ENCODE data around the gene ANGPTL2. TPM values are rescaled to one million over a fixed set of nuclear protein-coding genes. Genes with fewer than 3 reads are reported as not detected.

ANGPTL2 gene
- total RNA-seq, 1 experiment from 2014 or later: 15.8 TPM

DNA sequence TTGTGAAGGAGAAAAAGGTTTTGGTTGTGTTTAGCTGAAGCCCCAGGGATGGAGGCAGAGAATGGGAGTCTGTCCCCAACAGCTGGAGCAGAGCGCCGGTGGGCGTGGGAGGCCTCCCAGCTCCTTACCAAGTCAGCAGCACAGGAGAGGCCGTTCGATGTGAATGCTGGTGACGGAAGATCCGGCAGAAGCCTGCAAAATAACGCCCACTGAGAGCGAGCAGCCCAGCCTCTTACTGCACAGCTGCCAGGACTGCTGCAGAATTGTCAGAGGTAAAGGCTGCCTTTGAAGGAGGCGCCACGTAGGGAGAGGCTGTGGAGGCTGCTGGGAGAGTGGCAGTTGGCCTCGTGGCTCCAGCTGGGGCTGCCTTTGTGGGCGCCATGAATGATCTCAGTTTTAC is 26.2 kb downstream of the ANGPTL2 start:
- no peak for DNase-seq (ENCODE audit: low read depth)

DNA sequence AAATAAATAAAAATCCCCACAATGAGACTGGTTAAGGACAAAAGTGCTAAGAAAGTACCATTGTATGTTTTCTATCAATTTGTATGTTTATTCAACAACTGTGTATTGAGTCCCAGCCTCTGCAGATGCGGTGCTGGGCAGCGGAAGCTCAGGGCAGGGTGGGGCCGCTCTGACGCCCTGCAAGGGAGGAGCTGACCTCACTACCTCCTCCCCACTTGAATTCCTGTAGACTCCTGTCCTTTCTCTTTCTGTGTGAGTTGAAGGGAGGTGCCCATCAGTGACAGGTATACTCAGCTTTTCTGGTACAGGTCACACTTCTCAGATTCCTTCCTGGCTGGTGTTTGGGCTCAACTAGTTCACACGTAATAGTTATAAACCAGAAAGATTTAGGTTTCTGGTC is 27.0 kb downstream of the ANGPTL2 start:
- no peak for DNase-seq (ENCODE audit: low read depth)

DNA sequence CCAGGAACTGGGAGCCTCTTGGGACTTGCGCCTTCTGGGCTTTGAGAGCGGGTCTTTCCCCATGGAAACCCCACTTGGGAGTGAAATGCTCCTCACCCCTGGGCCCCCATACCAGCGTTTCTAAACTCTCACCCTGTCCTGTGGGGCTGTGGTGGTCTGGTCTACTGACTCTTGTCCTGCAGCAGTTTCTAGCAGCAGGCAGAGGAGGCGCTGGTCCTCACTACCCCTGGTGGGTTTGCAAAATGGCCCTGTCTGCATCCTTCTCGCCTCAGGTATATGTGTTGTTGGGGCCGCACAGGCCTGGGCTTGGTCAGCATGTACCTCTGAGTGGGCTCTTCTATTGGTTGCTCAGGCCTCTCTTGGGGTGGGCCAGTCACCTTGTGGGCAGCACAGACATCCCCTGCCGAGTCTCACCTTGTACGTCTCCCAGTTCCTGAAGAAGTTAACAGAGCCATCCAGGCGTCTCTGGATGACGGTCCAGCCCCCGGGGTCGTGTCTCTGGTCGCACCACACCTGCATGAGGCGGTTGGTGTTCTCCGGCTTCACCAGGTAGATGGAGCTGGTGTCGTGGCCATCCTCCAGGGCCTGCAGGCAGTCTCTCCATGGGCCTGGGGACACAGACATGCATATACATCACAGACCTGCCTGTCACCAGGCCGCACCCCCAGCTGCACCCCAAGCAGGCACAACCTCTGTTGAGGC is 29.0 kb downstream of the ANGPTL2 start:
- DNase-seq (ENCODE audit: low read depth): no peak

DNA sequence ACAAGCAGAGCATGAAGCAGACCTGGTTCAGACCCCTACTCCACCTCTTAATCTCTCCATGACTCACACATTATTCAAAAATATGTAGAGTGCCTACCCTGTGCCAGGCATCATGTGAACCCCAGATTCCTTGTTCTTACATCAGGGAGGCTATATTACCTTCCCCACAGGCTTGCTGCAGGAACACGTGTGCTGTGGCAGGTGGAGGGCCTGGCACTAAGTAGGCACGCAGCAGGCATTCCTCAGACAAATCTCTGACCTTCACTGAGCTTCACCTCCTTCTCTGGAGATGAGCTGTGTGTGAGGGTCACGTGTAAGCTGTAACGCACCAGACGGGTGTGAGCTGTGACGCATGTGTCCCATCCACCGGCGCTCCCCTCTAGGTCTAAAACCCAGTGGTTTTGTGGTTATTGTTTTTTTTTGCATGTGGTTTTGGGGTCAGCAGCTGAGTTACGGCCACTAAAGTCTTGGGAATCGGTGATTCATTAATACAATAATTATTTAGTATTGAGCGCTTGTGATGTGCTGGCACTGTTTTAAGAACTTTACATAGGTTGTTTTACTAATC is 30.3 kb downstream of the ANGPTL2 start:
- no peak for DNase-seq (ENCODE audit: low read depth)

DNA sequence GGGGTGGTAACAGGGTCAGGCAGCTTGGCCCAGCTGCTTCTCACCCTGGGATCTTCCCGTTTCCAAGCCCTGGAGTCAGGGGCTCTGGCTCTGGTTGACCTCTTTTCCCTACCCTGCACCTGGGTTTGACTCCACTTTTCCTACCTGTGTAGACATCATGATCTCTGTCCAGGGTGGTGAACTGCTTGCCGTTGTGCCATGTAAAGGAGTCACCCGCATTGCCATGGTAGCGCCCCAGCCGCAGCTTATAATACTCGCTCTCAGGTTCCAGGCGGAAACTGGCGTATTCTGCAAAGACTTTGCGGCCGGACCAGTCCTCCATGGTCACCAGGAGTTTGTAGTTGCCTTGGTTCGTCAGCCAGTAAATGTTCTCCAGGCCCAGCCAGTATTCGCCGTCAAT is 30.9 kb downstream of the ANGPTL2 start:
- DNase-seq (ENCODE audit: low read depth): no peak

DNA sequence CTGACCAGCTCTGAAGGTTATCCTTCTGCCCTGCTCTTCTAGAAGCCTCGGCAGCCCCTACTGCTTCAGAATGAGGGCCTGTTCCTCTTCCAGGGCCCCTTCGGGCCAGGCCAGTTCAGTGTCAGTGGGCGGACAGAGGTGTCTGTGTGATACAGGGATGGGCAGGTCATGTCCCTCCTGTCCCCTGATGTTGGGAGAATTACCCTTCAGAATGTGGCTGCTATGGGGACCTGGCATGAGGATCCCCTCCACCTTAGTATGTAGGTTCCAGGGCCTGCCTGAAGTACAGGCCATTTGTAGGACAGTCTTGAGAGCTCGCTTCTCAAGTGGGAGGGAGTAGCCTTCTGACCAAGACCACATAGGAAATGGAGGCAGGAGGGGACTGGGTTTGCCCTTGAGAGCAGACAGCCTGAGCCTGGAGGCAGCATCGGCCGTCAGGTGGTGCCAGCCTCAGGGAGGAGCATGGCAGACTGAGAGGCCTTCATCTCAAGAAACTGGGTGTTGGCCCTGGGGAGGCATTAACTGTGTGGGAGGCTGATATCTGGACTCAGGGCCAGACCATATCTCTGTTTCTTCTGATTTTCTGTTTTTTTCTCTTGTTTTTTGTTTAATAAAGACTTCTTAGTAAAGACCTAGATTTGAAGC is 32.0 kb downstream of the ANGPTL2 start:
- DNase-seq (ENCODE audit: low read depth): no peak

DNA sequence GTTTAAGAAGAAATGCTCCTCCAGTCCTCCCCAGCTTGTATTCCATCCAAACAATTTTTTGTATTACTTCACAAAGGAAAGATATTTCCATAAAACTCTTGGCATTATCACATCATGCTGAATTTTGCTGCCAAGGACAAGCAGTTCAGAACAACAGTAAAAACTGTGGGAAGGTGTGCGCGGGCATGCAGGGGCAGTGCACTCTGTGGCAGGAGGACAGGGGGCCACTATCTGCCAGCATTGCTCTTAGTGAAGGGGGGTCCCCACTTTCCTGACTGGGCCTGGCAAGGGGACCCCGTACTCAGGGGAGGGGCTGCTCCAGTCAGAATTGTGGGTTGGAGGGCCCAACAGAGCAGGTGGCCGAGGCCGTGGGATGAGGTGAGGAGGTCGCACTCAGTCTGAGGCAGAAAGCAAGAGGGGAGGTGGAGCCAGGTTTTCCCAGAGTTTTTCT is 32.8 kb downstream of the ANGPTL2 start:
- no peak for DNase-seq (ENCODE audit: low read depth)

DNA sequence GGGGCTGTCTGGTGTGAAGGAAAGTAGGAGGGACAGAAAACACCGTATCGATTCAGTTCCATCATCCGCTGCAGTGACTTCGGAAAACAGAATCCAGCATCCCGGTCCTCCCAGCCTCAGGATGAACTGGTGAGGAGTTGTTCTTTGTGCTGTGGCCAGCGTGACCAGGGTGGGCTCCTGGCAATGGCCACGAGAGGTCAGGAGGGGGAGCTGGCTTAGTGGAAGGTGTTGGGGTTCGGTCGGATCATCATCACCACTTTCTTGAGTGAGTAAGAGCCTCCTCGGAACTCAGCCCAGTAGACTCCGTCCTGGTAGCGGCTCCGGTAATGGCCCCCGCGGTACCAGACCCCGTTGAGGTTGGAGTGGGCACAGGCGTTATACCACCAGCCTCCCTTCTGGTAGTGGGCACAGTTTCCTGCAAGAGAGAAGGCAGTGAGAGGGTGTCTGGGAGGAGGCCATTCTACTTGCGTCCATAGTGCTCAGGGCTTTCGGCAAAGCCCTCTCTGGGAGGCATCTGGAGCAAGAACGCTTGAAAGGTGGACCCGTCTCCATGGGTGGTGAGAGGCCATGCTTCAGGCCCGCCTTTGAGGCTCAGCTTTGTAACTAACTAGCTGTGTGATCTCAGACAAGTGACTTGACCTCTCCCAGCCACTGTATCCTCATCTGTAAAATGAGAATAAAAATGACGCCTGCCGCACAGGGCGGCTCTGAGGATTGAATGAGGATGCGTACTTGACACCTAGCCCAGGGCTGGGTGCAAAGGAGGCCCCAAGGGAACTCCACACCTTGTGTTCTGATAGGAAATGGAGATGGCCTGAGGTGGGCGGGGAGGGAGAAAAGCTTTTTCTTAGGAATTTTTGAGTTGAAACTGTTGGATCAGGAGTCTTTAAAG is 33.5 kb downstream of the ANGPTL2 start:
- no peak for DNase-seq (ENCODE audit: low read depth)

DNA sequence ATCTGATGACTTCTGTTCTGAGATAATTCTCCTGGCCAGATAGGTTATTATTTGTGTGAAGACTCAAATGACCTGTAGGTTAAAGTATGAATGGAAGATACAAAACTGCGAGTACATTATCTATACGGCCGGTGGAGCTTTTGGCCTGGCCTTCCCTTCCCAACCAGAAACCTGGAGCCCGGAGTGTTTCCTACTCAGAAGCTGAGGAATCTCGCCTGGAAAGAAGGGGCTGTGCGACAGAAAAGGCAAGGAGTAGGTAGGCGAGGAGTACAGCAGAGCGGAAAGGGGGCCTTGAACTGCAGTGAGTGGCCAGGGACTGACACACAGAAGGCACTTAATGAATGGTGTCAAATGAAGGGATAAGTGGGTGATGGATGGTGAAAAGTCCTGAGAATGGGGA is 34.6 kb downstream of the ANGPTL2 start:
- DNase-seq (ENCODE audit: low read depth): no peak

DNA sequence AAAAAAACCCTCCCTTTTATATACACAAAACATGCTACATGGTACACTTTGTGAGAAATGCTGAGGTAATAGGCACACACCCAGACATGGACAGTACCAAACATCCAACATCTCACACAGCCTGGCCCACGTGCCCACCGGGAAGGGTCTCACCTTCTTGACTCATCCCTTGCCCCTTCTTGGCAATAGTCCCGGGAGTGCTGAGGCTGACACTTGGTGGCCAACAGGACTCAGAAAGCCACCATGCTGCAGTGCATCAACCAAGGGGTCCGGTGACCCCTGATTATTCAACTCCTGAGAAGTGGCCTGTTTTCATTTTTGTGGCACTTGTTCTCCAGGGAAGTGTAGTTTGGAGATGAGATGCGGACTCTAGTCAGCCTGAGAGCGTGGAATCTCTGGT is 35.0 kb downstream of the ANGPTL2 start:
- DNase-seq (ENCODE audit: low read depth): no peak

DNA sequence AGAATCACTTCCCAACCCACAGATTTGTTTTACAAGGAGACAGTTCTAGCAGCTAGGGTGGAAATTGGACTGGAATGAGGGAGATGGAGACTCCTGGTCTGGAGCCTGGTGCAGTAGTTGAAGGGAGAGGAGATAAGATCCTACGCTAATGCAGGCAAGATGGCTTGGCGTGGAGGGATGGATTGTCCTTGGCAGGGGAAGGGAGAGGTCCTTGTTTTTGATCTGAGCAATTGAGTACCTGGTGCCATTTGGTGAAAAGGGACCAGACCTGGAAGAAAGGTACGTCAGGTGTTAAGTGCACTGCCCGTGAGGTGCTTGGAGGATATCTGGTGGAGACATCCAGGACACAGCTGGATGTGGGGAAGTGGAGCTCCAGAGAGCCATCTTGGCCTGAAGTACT is 35.7 kb downstream of the ANGPTL2 start:
- DNase-seq (ENCODE audit: low read depth): no peak

DNA sequence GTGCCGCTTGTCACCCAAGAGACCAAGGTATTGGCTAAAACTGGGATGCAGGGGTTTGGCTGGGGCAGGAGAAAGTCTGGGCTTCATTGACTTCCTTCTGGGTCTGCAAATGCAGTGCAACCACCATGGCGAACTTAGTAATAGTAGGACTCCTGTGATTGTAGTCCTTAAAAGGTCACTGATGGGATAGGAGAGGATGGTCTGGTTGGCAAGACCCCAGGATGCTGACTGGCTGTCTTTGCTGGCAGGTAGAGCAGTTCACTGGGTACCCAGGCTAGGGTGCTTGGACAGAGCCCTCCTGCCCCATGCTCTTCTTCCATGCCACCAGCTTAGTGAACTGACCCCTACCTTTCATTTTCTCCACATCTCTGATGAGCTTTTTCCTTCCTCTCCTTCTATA is 37.2 kb downstream of the ANGPTL2 start:
- no peak for DNase-seq (ENCODE audit: low read depth)

DNA sequence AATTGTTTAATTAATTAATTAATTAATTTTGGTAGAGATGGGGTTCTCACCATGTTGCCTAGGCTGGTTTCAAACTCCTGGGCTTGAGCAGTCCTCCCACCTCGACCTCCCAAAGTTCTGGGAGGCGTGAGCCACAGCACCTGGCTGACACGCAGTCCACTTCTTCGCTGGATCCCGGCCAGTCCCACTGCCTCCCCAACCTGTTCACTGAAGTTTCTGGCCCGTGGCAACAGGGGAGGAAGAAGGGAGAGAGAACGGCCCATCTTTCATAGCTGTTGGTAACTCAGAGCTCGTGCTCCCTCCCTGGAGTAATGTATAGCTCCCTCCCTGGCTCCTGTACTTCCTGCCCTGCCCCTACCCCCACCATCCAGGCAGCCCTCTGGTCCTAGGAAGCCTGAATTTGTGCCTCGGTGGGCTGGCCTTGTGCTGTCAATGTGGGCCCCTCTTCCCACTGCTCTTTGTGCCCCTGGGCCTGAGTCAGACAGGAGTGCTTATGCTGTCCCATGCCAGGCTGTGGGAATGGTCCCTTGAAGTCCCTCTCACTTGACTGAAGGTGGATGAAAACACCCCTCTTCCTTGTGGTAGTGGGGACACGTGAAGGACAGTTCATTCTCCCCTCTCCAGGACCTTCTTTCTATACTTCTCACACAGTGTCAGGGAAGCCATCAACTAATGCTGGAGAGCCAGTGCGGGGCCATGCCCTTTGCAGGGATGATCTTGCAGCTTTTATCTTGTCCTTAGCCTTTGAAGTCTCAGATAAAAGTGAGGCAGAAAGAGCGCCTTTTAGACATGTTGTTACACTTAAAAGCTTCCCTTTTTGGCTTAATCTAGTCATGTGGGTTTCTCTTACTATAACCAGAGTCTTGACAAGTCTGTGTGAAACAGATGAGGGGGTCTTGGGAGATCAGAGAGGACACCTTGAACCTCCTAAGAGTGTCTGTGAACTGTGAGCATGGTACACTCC is 38.1 kb downstream of the ANGPTL2 start:
- DNase-seq (ENCODE audit: low read depth): no peak

DNA sequence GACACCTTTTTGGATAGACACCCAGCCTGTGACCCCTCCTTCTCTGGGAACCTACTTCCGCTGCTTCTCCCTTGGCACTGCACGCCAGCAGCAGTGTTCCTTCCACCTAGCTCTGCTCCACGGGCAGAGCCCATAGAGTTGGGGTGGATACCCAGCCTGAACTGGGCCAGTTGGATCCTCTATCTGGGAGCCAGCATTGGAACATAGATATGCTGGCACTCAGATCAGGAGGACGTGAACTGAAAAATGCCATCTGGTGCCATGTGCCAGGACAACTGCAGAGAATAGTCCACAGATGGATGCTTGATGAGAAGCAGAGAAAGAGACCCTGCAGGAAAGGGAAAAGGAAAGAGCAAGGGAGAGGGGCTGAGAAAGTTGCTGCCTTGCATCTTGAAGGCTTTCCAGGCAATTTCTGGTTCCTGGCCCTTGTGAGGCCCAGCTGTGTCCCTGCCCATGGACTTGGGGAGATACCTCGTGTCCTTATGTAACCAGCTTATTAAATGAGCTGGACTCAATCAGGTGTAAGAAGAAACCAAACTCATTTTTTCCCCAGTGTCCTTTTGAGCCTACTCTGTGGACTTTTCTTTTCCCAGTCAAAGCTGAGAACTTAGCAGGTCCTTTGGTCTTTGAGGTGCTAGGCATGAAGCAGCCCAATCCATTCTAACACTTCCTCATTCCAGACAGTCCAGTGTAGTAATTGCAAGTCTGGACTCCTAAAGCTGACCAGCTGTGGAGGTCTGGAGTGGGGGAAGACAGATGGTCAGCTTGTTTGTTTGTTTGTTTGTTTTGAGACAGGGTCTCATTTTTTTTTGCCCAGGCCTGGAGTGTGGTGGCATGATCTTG is 39.1 kb downstream of the ANGPTL2 start:
- no peak for DNase-seq (ENCODE audit: low read depth)

DNA sequence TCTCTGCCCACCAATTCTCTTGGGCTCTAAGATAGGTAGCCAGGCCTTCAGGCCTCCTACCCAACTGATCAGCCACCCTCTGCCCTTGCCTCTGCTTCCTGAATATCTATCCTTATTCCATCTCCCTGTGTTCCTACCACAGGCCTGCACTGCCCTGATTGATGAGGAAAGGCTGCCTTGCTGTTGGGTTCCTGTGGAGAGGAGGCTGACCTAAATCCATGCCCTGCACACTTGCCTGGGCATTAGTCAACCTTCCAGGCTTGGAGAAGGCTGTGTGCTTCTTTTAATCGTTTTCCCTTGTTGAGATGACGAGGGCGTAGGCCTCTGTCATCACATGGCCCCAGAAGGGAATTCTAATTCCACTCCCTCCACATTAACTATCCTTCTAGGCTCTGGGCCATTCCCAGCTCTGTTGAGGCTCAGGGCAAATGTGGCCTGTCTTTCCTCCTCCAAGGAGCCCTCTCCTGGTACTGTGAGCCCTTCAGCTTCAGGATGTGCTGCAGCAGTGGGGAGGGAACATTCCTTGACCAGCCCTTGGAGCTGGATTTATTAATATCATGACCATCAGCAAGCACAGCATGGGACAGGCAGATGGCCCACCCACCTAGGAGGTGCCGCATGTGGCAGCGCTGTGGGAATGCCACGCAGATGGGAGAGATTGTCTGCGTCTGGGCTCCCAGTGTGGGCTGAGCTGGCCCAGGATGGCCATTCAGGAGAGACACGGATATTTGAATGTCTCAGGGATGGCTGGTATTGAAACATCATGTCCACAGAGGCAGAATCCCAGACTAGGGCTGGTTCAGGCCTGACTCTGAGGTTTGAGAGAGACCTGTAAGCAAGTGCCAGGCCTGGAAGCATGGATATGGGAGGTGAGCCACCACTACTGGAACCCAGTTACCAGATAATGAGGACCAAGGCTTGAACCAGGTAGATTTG is 40.9 kb downstream of the ANGPTL2 start:
- no peak for DNase-seq (ENCODE audit: low read depth)

DNA sequence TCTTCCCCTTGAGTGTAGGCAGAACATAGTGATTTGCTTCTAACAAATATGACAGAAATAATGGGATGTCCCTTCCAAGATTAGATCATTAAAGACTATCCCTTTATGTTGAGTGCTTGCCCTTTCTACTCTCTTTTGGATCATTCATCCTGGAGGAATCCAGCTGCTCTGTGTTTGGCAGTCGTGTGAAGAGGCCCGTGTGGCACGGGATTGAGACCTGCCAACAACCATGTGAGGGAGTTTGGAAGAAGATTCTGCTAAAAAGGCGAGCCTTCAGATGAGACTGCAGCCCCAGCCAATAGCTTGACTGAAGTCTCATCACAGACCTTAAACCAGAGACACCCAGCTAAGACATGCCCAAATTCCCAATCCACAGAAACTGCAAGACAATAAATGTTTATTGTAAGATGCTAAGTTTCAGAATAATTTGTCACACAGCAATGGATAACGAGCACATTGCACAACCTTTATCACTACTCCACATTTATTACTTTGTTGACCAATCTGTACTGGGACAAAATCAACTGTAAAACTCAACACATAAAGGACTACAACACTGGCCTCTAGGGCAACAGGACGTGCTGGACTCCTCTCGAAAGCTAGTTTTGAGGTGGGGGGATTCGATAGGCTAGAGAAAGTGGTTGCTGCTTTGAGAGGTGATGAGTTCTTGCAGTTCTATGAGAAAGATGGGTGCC is 42.8 kb downstream of the ANGPTL2 start:
- DNase-seq (ENCODE audit: low read depth): no peak

DNA sequence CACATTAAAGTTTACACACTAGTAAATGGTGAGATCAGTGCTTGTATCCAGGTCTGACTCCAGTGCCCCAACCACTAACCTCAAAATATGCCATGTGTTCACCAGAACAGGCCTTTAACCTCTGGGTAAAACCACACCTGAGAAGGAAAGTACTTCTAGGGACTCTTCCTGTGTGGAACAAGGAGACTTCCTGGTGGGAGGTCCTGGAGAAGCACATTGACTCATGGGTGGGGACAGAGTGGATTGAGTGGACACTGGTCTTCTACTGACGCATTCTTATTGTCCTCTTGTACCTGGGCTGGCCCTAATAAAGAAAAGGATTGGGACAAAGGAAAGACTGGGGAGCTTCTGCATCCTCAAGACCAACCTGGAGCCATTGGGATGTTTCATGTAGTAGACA is 43.4 kb downstream of the ANGPTL2 start:
- no peak for DNase-seq (ENCODE audit: low read depth)

DNA sequence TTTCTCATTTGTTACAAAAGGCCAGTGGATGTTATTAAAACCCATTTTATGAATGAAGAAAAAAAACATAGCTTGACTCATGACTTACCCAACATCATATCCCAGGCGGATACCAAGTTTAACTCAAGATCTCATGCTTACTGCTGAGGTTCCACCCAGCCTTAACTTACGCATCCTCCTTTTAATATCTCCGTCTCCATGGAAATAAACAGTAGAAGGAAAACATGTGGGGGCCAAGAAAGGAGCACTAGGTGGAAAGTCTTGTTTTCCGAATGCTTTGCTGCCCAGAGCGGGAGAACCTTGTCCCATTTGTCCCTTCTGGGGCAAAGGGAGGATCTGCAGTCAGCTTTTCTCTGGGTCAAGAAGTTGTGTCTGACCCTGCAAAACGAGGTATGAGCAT is 44.1 kb downstream of the ANGPTL2 start:
- DNase-seq (ENCODE audit: low read depth): no peak

DNA sequence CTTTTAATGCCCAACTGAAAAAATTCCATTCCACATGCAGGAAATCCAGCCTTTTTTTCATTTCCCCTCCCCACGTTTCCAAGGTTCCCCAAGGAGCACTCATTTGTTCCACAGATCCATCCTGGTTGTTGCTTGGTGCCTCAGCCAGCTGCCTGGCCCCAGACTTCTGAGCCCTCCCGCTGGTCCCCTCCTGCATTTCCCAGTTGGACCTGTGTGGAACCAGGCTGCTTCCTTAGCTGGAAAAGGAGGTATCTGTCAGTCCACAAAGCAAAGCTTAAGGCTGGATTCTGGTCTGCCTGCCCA is 44.8 kb downstream of the ANGPTL2 start:
- DNase-seq (ENCODE audit: low read depth): no peak
